Uterus (tissue), 2 donors: Measurements from ENCODE around the gene DLG5.

Experiments used
- CTCF ChIP-seq, 4 experiments: fragments of 200-600 bp in 2 of 4; fragments of 450-650 bp in 2 of 4; sonication (generic) in 2 of 4; IDR thresholded peaks; one replicate each; pipeline ENCODE4 v1.5.1; 2016 to 2019; ENCODE audit warnings: antibody characterized with exemption in 4 of 4, mild to moderate bottlenecking in 2 of 4, moderate library complexity in 1 of 4
- POLR2A ChIP-seq, 2 donors: fragments of 450-650 bp; IDR thresholded peaks; one replicate each; pipeline ENCODE4 v1.6.1; 2016; ENCODE audit warnings: antibody characterized with exemption in 2 of 2, mild to moderate bottlenecking in 1 of 2, moderate library complexity in 1 of 2

DNA sequence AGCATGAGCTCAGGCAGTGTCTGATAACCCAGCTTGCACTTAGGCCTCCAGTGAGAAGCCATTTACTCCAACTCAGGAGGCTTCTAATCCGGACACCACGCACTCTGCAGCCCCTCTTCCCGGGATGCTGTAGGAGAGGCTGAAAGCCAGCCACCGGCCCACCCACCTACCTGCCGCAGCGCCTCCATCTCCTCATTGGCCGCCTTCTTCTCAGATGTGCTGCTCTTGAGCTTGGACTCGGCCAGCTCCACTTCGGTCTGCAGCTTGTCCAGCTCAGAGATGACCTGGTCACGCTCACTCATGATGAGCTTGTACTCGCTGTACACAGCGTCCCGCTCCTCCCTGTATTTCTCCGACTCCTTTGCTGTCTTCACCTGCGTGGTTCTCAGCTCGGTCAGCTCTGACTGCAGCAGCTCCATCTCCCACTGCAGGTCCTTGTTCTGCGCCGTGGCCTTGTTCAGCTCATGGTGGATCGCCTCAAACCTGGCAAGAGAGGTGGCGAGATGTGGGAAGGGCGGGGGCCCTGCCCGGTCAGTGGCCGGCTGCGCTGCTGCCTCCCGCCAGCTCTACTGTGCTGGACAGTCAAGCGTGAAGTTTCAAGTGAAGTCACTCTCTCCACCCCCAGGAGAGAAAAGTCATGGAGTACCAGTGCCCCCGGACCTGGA lies 84.7 kb downstream of the DLG5 start:
- TF ChIP-seq CTCF (IDR thresholded peaks at IDR 0.05) (no peak), POLR2A (IDR thresholded peaks at IDR 0.05) (no peak)
